Measurements from ENCODE around the gene DNAH5. TPM values are rescaled to one million over a fixed set of nuclear protein-coding genes. Genes with fewer than 3 reads are reported as not detected.

The DNAH5 gene
- total and polyA plus RNA-seq, 2 of the 8 experiments (the other 6 are each of a cell fraction or from before 2014, with no cell fraction given), result 0.30 to 0.73 TPM

DNA sequence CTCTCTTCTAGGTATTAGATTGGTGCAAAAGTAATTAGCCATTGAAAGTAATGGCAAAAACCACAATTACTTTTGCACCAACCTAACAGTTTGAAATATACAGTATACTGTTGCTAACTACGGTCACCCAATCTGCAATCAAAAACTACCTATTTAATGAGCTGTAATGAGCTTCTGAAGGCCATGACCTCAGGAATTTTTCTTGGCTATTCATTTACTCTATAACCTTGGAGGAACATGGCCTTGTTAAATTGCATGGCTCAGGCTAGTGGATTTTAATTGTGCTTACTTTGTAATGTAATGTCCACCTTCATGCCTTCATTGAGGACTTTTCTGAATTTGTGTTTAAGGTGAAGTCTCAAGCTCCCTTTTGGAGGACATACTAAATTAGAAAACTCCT, 24.7 kb downstream of the DNAH5 start:
- Histone ChIP-seq H2BK12ac (ENCODE audit: low read depth, low read length) (no peak overlapping the region), H2BK120ac (replicated peaks; ENCODE audit: low read depth, low read length) (no peak overlapping the region), H3K36me3 (ENCODE audit: control insufficient read depth in 2 of 4, insufficient read depth in 4 of 4, low read length in 3 of 4) (no peaks in the 10 kb centered on the region), H3K56ac (replicated peaks; ENCODE audit: insufficient read length, low read depth, low read length) (no peak overlapping the region), H3K27ac (ENCODE audit: low read depth, low read length) (no peak overlapping the region), H3K79me2 (ENCODE audit: control insufficient read depth in 1 of 2, insufficient read depth in 2 of 2, low read length in 2 of 2) (no peaks in the 10 kb centered on the region), H4K5ac (ENCODE audit: insufficient read length, low read depth, low read length) (no peak overlapping the region), H3K9me3 (ENCODE audit: insufficient read depth in 2 of 2, low read depth in 1 of 2, low read length in 1 of 2) (no peaks in the 10 kb centered on the region), H3K23ac (ENCODE audit: insufficient read length) (no peak overlapping the region), H3K9ac (replicated peaks in 1 of 4; ENCODE audit: extremely low read depth in 1 of 4, low read depth in 3 of 4, low read length in 3 of 4) (no peak overlapping the region), H2AFZ (ENCODE audit: low read length) (no peak overlapping the region), H2BK5ac (ENCODE audit: low read depth, low read length) (no peak overlapping the region), H3K23me2 (ENCODE audit: low read depth, low read length) (no peaks in the 10 kb centered on the region; the same call in 1 of the 2 replicates), H4K91ac (replicated peaks; ENCODE audit: insufficient read length, low read length) (no peak overlapping the region), H2BK15ac (ENCODE audit: low read length) (no peak overlapping the region), H3K14ac (ENCODE audit: insufficient read length) (no peak overlapping the region), H3K4me1 (replicated peaks in 1 of 4; ENCODE audit: control insufficient read depth in 3 of 4, insufficient read depth in 4 of 4, low read length in 3 of 4) (peaks cover 0 to 3% (median 0%) of the 10 kb centered on the region in 4 experiments; a peak in 2 of 7 replicates), H3K4me3 (ENCODE audit: extremely low read depth in 1 of 4, insufficient read depth in 2 of 4, low read depth in 3 of 4, low read length in 4 of 4) (no peak overlapping the region), H3K79me1 (ENCODE audit: low read depth, low read length) (no peaks in the 10 kb centered on the region), H4K20me1 (replicated peaks in 1 of 2; ENCODE audit: control insufficient read depth in 1 of 2, insufficient read depth in 2 of 2, low read length in 2 of 2) (no peaks in the 10 kb centered on the region), H2BK20ac (ENCODE audit: low read length) (no peak overlapping the region), H3K4me2 (ENCODE audit: insufficient read depth in 1 of 2, low read depth in 2 of 2, low read length in 2 of 2) (no peak overlapping the region), H3K4ac (replicated peaks; ENCODE audit: insufficient read length, low read depth, low read length) (no peak overlapping the region), H2AK5ac (ENCODE audit: low read depth, low read length) (no peak overlapping the region), H4K8ac (ENCODE audit: extremely low read depth, insufficient read depth, low read length) (no peak overlapping the region), H3K18ac (ENCODE audit: extremely low read depth, low read length) (no peak overlapping the region), H3K27me3 (replicated peaks in 1 of 4; ENCODE audit: control insufficient read depth in 3 of 4, extremely low read depth in 1 of 4, insufficient read depth in 3 of 4, low read length in 3 of 4) (no peaks in the 10 kb centered on the region)
- ChIA-PET POLR2A (ENCODE audit: partially characterized antibody) (no interaction called here), CTCF (ENCODE audit: partially characterized antibody) (interaction anchor here (1.1 kb wide), 1 partner anchor 11 kb away, joined by 3 read pairs; no protein-coding TSS in a partner anchor)
- DNase-seq (ENCODE audit: low read depth in 1 of 2, low spot score in 2 of 2) (no peak), FAIRE-seq (no peak)
- TF ChIP-seq POLR2A (IDR thresholded peaks at IDR 0.05; ENCODE audit: control extremely low read depth in 1 of 2, low read depth in 2 of 2, low read length in 2 of 2) (no peak), CHD2 (IDR thresholded peaks at IDR 0.05; ENCODE audit: low read length) (no peak), CBX5 (IDR thresholded peaks at IDR 0.05; ENCODE audit: low read depth, low read length) (no peak), SIN3A (conservative IDR thresholded peaks at IDR 0.05 in 1 of 2, IDR thresholded peaks at IDR 0.05 in 1 of 2; ENCODE audit: low read depth in 1 of 2, low read length in 2 of 2) (no peak), EGR1 (IDR thresholded peaks at IDR 0.05; ENCODE audit: borderline replicate concordance, low read depth, low read length) (no peak), PHF8 (conservative IDR thresholded peaks at IDR 0.05; ENCODE audit: low read depth, low read length) (no peak), NANOG (IDR thresholded peaks at IDR 0.05; ENCODE audit: insufficient read depth, low read depth, low read length, poor library complexity, severe bottlenecking) (no peak), CREB1 (IDR thresholded peaks at IDR 0.05) (no peak), JUND (IDR thresholded peaks at IDR 0.05; ENCODE audit: low read length) (no peak), POLR2AphosphoS5 (IDR thresholded peaks at IDR 0.05; ENCODE audit: low read depth, low read length) (no peak), RBBP5 (IDR thresholded peaks at IDR 0.05; ENCODE audit: borderline replicate concordance, low read depth, low read length) (no peak), FOSL1 (IDR thresholded peaks at IDR 0.05; ENCODE audit: insufficient read depth, low read depth, low read length) (no peak), SIRT6 (IDR thresholded peaks at IDR 0.05; ENCODE audit: low read length) (no peak)
- TF ChIP-seq, protein P1, sequence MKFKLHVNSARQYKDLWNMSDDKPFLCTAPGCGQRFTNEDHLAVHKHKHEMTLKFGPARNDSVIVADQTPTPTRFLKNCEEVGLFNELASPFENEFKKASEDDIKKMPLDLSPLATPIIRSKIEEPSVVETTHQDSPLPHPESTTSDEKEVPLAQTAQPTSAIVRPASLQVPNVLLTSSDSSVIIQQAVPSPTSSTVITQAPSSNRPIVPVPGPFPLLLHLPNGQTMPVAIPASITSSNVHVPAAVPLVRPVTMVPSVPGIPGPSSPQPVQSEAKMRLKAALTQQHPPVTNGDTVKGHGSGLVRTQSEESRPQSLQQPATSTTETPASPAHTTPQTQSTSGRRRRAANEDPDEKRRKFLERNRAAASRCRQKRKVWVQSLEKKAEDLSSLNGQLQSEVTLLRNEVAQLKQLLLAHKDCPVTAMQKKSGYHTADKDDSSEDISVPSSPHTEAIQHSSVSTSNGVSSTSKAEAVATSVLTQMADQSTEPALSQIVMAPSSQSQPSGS (IDR thresholded peaks at IDR 0.05; ENCODE audit: low read length), result no peak
- WGBS, 2 experiments (ENCODE audit: extremely low coverage in 1 of 2, insufficient coverage in 1 of 2, insufficient read length in 1 of 2, insufficient replicate concordance in 2 of 2, low coverage in 1 of 2, low lambda C conversion rate in 2 of 2, missing lambda C conversion rate in 1 of 2), result 94% methylated on average over 1 of the region's 1 CpG; no CpG with 5 or more reads in 1 of the 2 experiments

Data from H1 (cell line).